Lower lobe of right lung (tissue), 2 donors: Measurements from ENCODE around the gene SCIN. TPM values are rescaled to one million over a fixed set of nuclear protein-coding genes. Genes with fewer than 3 reads are reported as not detected.

Experiments
- ATAC-seq, 2 donors: fragments of 200-7000 bp; cut with Tn5 transposase; one replicate each; pipeline ENCODE4 v1.9.1; 2020 to 2022; ENCODE audit warnings: mild to moderate bottlenecking in 2 of 2, moderate library complexity in 2 of 2
- DNase-seq: peaks from one replicate; pipeline ENCODE4 v3.0.0-alpha.2; 2020
- H3K27ac ChIP-seq: fragments of 200-600 bp; one replicate; pipeline ENCODE4 v1.8.0; 2022
- H3K27me3 ChIP-seq: fragments of 200-600 bp; one replicate; pipeline ENCODE4 v1.8.0; 2022; ENCODE audit warnings: low read depth
- H3K36me3 ChIP-seq: fragments of 200-600 bp; one replicate; pipeline ENCODE4 v1.8.0; 2022; ENCODE audit warnings: mild to moderate bottlenecking
- H3K4me1 ChIP-seq: fragments of 200-600 bp; one replicate; pipeline ENCODE4 v1.8.0; 2022
- H3K4me3 ChIP-seq: fragments of 200-600 bp; one replicate; pipeline ENCODE4 v1.8.0; 2022; ENCODE audit warnings: mild to moderate bottlenecking
- H3K9me3 ChIP-seq: fragments of 200-600 bp; one replicate; pipeline ENCODE4 v1.8.0; 2022
- CTCF ChIP-seq: fragments of 200-600 bp; IDR thresholded peaks from one replicate; pipeline ENCODE4 v1.8.0; 2022; ENCODE audit warnings: antibody characterized with exemption, mild to moderate bottlenecking
- intact Hi-C: fragments of 100-400 bp; cut with DNase I; formaldehyde crosslinking; loops from one replicate; pipeline ENCODE4 v1.11.0; 2022
- total RNA-seq: library from RNA; stranded (reverse); fragmentation: NEBNext Ultra II Directional; extraction: Animal tissue kit (Norgen Biotek cat#: 25700); gene quantifications from one replicate; pipeline ENCODE4 v1.2.1, GENCODE V29; 2021
- donor health status: DM: no; HTN: yes; CAD: no; lungs with severe emphysema.

Gene SCIN
- total RNA-seq, 1 donor from 2014 or later = 21.1 TPM

GRCh38 chr7:12581897-12582296, 11.4 kb downstream of the SCIN start:
- Histone ChIP-seq H3K9me3 (no peaks in the 10 kb centered on the region), H3K27ac (no peak overlapping the region), H3K36me3 (peaks cover 3% of the 10 kb centered on the region), H3K4me1 (peaks cover 8% of the 10 kb centered on the region), H3K4me3 (no peak overlapping the region), H3K27me3 (no peaks in the 10 kb centered on the region)
- ATAC-seq (no peak), DNase-seq (no peak)
- intact Hi-C loops = no loop called here
- no peak for TF ChIP-seq CTCF

- peaks cover 3% of the 10 kb centered on the region for H3K36me3 ChIP-seq
- ATAC-seq (no peak), DNase-seq (no peak)
- no peak for TF ChIP-seq CTCF
- no peaks in the 10 kb centered on the region for H3K27me3 ChIP-seq
- no peaks in the 10 kb centered on the region for H3K9me3 ChIP-seq
- no peak overlapping the region for H3K4me3 ChIP-seq
- peaks cover 8% of the 10 kb centered on the region for H3K4me1 ChIP-seq
- intact Hi-C loops = no loop called here
- no peak overlapping the region for H3K27ac ChIP-seq
Observed at GRCh38 chr7:12582362-12582761, 11.8 kb downstream of the SCIN start.

- TF ChIP-seq CTCF = no peak
- Histone ChIP-seq H3K27me3 (no peaks in the 10 kb centered on the region), H3K4me3 (no peak overlapping the region), H3K9me3 (no peaks in the 10 kb centered on the region), H3K4me1 (peaks cover 8% of the 10 kb centered on the region), H3K36me3 (peaks cover 3% of the 10 kb centered on the region), H3K27ac (no peak overlapping the region)
- DNase-seq (no peak), ATAC-seq (no peak)
- intact Hi-C loops = no loop called here
Observed at GRCh38 chr7:12583176-12583575, 12.7 kb downstream of the SCIN start.

GRCh38 chr7:12583922-12584321, 13.4 kb downstream of the SCIN start:
- TF ChIP-seq CTCF = no peak
- H3K36me3 ChIP-seq = peaks cover 3% of the 10 kb centered on the region
- no peak overlapping the region for H3K27ac ChIP-seq
- no peaks in the 10 kb centered on the region for H3K27me3 ChIP-seq
- H3K4me3 ChIP-seq = no peak overlapping the region
- intact Hi-C loops = no loop called here
- DNase-seq (no peak), ATAC-seq (no peak)
- H3K9me3 ChIP-seq = no peaks in the 10 kb centered on the region
- peaks cover 8% of the 10 kb centered on the region for H3K4me1 ChIP-seq

GRCh38 chr7:12584930-12585329, 14.4 kb downstream of the SCIN start:
- TF ChIP-seq CTCF = no peak
- H3K27ac ChIP-seq = no peak overlapping the region
- peak; percentile 65 to 79 for ATAC-seq

GRCh38 chr7:12586271-12586670, 15.8 kb downstream of the SCIN start:
- Histone ChIP-seq H3K4me3 (no peak overlapping the region), H3K9me3 (no peaks in the 10 kb centered on the region), H3K27me3 (no peaks in the 10 kb centered on the region), H3K4me1 (peaks cover 8% of the 10 kb centered on the region), H3K27ac (no peak overlapping the region), H3K36me3 (peaks cover 3% of the 10 kb centered on the region)
- no peak for ATAC-seq
- intact Hi-C loops = no loop called here
- no peak for DNase-seq
- no peak for TF ChIP-seq CTCF

More at GRCh38 chr7:12584930-12585329, 14.4 kb downstream of the SCIN start:
- no peak for DNase-seq
- intact Hi-C loops = no loop called here
- H3K4me3 ChIP-seq = no peak overlapping the region
- no peaks in the 10 kb centered on the region for H3K9me3 ChIP-seq
- H3K27me3 ChIP-seq = no peaks in the 10 kb centered on the region
- peaks cover 8% of the 10 kb centered on the region for H3K4me1 ChIP-seq
- H3K36me3 ChIP-seq = peaks cover 3% of the 10 kb centered on the region
